Measurements from ENCODE around the gene CSMD2.

The CSMD2 gene

GRCh38 chr1:33792651-33793050 is 372.4 kb downstream of the CSMD2 start:
- DNase-seq = no peak

DNA sequence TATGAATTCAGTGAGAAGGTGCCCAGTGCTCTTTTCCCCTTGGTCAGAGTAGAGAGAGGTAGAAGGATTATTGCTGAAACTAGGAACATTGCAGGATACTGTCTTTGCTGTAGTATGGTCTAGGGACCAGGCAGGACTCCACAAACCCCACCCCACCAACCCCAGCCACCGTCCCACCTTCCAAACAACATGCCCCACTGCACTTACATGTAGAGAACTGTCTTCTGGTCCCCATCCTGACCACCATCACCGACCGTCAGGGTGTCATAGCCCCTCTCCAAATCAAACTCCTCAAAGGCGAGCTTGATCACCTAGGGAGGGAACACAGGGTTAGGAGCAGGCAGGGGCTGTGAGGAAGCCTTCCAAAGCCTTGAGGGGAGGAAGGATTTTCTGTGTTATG is 372.8 kb downstream of the CSMD2 start:
- no peak for DNase-seq

- DNase-seq = no peak
Observed at GRCh38 chr1:33791251-33791650, 373.8 kb downstream of the CSMD2 start.

- DNase-seq = no peak
Observed at GRCh38 chr1:33790577-33790976, 374.5 kb downstream of the CSMD2 start.

DNA sequence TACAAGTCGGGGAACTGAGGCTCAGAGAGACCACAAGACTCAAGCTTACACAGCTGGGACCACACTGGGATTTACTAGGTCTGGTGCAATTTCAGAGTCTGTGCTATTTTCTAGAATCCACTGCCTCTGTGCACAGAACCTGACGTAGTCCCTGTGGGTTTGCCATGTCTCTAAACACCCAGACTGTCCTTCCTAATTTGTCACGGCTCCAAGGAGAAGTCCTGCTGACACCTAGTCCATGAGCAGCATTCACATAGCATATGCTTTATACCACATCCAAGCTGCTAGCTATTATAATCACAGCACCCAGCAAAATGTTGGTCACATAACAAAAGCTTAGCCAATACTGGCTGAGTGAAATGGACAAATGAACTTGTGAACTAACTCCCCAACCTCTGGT is 380.2 kb downstream of the CSMD2 start:
- DNase-seq = no peak

- no peak for DNase-seq
Observed at GRCh38 chr1:33782776-33783175, 382.3 kb downstream of the CSMD2 start.

- no peak for DNase-seq
Observed at GRCh38 chr1:33781652-33782051, 383.4 kb downstream of the CSMD2 start.

- DNase-seq = no peak
Observed at GRCh38 chr1:33777337-33777736, 387.7 kb downstream of the CSMD2 start.

DNA sequence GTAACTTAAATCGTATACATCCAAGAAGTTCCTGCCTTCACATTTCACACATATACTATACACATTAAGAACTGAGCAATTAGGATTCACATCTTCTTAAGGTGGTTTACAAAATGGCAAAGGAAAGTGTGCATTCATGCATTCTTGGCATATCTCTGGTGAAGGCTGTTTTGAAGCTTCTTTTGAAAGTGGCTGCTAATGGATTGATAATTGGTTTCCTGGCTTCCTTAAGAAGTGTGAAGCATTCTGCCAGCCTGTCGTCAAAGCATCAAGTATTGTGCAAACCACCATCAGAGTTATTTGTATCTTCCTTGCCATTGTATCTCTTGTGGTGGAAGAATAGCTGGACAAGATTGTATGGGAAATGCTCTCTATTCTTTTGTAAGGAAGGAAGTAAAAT is 396.2 kb downstream of the CSMD2 start:
- no peak for DNase-seq

- no peak for DNase-seq
Observed at GRCh38 chr1:33768106-33768505, 396.9 kb downstream of the CSMD2 start.

DNA sequence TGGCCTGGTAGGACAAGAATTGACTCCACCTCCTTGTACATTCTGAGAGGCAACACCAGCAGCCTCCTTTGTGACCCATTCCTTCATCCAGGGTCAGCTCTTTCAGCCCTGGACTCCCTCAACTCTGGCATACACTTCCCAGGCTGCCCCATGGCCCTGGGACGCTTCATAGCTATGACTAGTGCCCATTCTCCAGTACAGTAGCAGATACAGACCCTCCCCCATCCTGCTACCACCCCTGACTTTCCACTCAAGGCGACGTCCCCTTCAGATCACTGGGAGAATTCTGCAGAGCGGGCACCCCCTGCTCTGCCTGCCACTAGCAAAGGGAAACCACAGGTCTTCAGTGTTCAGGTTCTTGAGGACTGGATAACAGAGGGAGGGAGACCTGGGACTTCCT is 400.9 kb downstream of the CSMD2 start:
- no peak for DNase-seq

GRCh38 chr1:33763406-33763805 is 401.6 kb downstream of the CSMD2 start:
- no peak for DNase-seq

- DNase-seq = no peak
Observed at GRCh38 chr1:33762962-33763361, 402.1 kb downstream of the CSMD2 start.

GRCh38 chr1:33762109-33762830 is 402.8 kb downstream of the CSMD2 start:
- DNase-seq = no peak

DNA sequence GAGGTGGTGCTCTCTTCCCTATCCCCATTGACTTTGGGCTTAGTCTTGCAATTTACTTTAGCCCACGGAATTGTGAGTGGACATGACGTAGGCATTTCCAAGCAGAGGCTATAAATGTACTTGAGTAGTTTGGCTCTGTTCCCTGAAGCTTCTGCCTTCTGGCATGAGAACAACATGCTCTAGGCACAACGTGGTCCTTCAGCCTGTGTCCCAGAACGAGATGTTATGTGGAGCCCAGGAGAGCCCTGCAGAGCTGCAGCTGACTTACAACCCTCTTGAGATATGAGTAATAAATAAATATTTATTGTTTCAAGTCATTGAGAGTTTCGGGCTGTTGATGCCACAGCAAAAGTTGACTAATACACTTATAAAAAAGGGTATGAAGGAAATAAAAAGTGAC is 406.3 kb downstream of the CSMD2 start:
- DNase-seq = no peak

- DNase-seq = no peak
Observed at GRCh38 chr1:33753087-33753856, 411.8 kb downstream of the CSMD2 start.

DNA sequence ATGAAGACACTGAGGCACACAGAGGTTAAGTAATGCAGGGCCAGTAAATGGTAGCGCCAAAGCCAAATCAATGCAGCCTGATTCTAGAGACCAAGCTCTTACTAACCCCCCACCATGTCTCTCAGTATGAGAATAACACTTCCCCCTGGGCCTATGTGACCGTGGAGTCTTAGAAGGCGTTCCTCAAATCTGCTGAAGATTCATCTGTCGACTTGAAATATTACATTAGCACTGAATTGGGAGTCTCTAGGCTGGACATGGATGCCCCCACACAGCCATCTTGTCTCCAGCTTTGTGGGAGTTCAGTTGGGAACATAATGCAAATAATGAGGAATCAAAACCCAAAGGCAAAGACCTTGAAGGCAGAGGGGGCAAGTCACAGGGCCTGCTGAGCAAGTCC is 419.1 kb downstream of the CSMD2 start:
- no peak for DNase-seq

DNA sequence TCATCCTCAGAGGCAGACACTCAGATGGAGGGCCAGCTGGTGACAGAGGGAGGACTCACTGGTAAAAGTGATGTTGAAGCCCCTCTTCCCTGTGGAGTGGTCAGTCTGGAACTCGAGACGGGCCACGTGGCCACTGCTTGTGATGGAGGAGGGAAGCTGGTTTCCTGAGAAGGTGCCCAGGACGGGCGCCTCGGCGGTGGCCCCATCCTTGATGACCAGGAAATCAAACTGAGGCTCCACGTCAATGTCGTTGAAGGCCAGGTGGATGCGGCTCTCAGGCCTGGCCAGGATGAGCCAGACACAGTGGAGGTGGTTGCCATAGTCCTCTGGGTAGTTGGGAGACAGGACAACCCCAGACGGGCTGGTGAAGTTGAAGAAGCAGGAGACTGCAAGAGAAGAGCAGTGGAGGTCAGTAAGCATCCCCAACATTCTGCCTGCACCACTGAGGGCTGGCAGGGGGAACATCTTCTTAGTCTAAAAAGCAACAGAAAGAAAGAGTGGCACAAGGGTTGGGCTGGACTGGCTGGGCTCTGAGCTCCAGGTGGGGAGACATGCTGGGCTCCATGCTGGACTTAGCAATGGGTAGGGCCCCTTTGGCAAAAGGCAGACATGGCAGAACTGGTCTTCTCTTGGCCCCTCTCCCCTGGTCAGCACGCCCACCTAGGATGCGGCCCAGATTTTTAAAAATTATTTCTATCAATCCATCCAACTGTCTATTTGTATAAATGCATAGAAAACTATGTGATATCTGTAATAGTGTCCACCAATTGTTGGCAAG is 421.6 kb downstream of the CSMD2 start:
- no peak for DNase-seq

- DNase-seq = no peak
Observed at GRCh38 chr1:33742663-33743062, 422.4 kb downstream of the CSMD2 start.

DNA sequence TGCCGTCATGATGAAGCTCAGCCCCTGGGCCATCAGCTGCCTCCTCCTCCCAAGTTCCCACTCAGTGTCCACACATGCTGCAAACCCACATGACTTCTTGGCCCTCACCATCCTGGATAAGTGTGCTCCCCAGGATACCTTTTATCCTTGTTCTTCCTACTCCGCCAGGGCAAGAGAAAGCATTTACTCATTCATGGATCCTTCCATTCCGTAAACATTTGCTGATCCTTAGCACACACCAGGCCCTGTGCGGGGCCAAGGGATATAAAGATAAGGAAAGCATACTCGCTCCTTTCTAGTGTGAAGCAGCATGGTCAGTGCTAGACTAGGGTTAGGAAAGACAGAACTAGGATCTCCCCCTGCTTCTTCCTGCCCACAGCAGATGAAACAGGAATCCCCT is 423.3 kb downstream of the CSMD2 start:
- DNase-seq = no peak

DNA sequence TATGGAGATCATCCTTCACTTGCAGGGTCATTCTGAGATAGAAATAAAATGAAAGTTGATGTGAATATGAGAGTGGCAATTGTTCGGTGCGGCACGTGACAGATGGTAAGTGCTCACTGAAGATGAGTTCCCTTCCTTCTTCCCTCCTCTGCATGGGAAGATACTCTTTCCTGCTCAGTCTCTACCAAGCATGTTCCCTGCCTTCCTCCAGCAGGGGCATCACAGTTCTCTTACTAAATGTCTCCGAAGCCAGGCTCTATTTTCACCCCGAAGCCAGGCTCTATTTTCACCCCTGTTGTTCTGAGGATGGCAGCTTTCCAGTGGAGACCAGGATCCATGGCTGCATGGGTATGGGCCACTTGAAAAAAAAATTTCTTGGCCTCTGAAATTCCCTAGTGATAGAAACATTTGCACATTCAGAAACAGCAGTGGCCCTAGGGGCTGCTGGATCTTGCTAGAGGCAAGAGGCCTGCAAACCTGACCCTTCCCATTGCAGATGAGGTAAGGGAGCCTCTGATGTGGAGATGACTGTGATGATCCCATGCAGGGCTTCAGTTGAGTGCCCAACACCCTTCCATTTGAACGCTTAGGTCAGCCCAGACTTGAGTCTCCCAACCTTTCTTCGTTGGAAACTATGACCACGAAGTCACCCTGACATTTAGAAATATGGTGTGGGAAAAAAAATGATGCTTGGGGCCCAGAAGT is 424.8 kb downstream of the CSMD2 start:
- no peak for DNase-seq

GRCh38 chr1:33738976-33739375 is 426.1 kb downstream of the CSMD2 start:
- no peak for DNase-seq

GRCh38 chr1:33738536-33738935 is 426.5 kb downstream of the CSMD2 start:
- no peak for DNase-seq
